Stomach (tissue), 9 donors: ENCODE measurements around the gene GHDC. TPM values are rescaled to one million over a fixed set of nuclear protein-coding genes. Genes with fewer than 3 reads are reported as not detected.

Experiments used
- DNase-seq, 2 donors: peaks; one replicate each; pipeline versions ENCODE4 v3.0.0 to v3.0.0-alpha.2; 2013 to 2019
- H3K27ac ChIP-seq, 5 donors: fragments of 200-600 bp in 4 of 5; sonication (generic) in 4 of 5; one replicate each; pipeline ENCODE4 v1.5.1; 2013 to 2019; ENCODE audit warnings: mild to moderate bottlenecking in 1 of 5, moderate library complexity in 1 of 5
- H3K27me3 ChIP-seq, 3 donors: fragments of 200-600 bp; sonication (generic); one replicate each; pipeline ENCODE4 v1.5.1; 2017 to 2019; ENCODE audit warnings: mixed run types in 1 of 3
- H3K36me3 ChIP-seq, 4 donors: fragments of 200-600 bp; sonication (generic); 1 replicate in 3 of 4; 2 replicates in 1 of 4; pipeline ENCODE4 v1.5.1; 2016 to 2019
- H3K4me1 ChIP-seq, 4 donors: fragments of 200-600 bp; sonication (generic); one replicate each; pipeline ENCODE4 v1.5.1; 2016 to 2019
- H3K4me3 ChIP-seq, 4 donors: fragments of 200-600 bp; sonication (generic) in 3 of 4; one replicate each; pipeline ENCODE4 v1.5.1; 2016 to 2019; ENCODE audit warnings: mild to moderate bottlenecking in 1 of 4
- H3K9me3 ChIP-seq, 4 donors: fragments of 200-600 bp; sonication (generic); one replicate each; pipeline ENCODE4 v1.5.1; 2016 to 2019
- EP300 ChIP-seq: sonication (generic); formaldehyde crosslinking; IDR thresholded peaks from one replicate; pipeline ENCODE4 v1.6.1; 2017; ENCODE audit warnings: antibody characterized with exemption
- POLR2A ChIP-seq, 4 donors: fragments of 450-650 bp; IDR thresholded peaks; one replicate each; pipeline ENCODE4 v1.6.1; 2016; ENCODE audit warnings: antibody characterized with exemption in 4 of 4, control low read depth in 2 of 4, mild to moderate bottlenecking in 1 of 4, moderate library complexity in 1 of 4
- POLR2AphosphoS5 ChIP-seq, 3 donors: sonication (generic); formaldehyde crosslinking; IDR thresholded peaks; one replicate each; pipeline ENCODE4 v1.6.1; 2016; ENCODE audit warnings: antibody characterized with exemption in 3 of 3
- WGBS, 5 donors: extraction: QIAGEN DNeasy Blood & Tissue Kit in 3 of 5; methylation state at CpG; one replicate each; pipeline versions ENCODE4 v1.1.5 to v1.1.7; 2013 to 2018; 5-methylcytosine and 5-hydroxymethylcytosine counted together
- intact Hi-C: fragments of 100-400 bp; cut with DNase I; formaldehyde crosslinking; loops from one replicate; pipeline ENCODE4 v1.15.1; 2023; ENCODE audit warnings: low total_unique reads
- polyA plus RNA-seq, 3 donors: library from polyadenylated mRNA; stranded (reverse); fragments of 200-250 nt; gene quantifications; one replicate each; pipeline ENCODE4 v1.2.3, GENCODE V29; 2013
- total RNA-seq, 5 donors: library from RNA; depleted of rRNA; stranded (reverse); fragments of >200 nt; gene quantifications; one replicate each; pipeline versions ENCODE4 v1.1.0 to v1.2.3, GENCODE V29; 2014 to 2016
- TF ChIP-seq, protein P1 (sequence below), 7 experiments: fragments of 450-650 bp in 4 of 7; fragments of 200-600 bp in 3 of 7; sonication (generic) in 3 of 7; IDR thresholded peaks; one replicate each; pipeline ENCODE4 v1.5.1; 2016 to 2019; ENCODE audit warnings: antibody characterized with exemption in 7 of 7, control low read depth in 2 of 7, mild to moderate bottlenecking in 1 of 7
- donor health status: healthy with polysubstance abuse.
- donor health status: Bipolar disorder and iron deficiency.
- donor health status: healthy.

GHDC gene
- total and polyA plus RNA-seq, 8 donors = 7.1 to 43.2 (median 13.9) TPM; not detected in 1

DNA sequence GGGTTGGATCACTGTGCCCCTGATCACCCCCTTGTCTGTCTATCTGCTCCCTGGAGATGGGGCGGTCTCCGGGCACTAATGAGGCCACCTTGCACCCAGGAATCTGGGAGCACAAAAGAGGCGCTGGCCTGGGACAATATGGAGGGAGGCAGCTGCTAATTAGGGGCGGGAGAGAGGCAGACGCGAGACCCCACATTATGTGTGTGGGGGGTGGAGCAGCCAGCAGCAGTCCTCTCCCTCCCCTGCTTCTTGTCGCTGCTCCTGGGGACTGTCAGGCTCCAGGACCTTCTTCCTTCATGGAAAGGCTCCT is 8.7 kb downstream of the GHDC start:
- Histone ChIP-seq H3K27ac (no peak overlapping the region), H3K36me3 (peaks cover 0 to 14% (median 10%) of the 10 kb centered on the region in 4 donors), H3K9me3 (no peaks in the 10 kb centered on the region), H3K4me3 (no peak overlapping the region), H3K4me1 (peaks cover 18 to 33% (median 31%) of the 10 kb centered on the region in 4 donors), H3K27me3 (peaks cover 10 to 22% (median 15%) of the 10 kb centered on the region in 3 donors)
- TF ChIP-seq, protein P1, sequence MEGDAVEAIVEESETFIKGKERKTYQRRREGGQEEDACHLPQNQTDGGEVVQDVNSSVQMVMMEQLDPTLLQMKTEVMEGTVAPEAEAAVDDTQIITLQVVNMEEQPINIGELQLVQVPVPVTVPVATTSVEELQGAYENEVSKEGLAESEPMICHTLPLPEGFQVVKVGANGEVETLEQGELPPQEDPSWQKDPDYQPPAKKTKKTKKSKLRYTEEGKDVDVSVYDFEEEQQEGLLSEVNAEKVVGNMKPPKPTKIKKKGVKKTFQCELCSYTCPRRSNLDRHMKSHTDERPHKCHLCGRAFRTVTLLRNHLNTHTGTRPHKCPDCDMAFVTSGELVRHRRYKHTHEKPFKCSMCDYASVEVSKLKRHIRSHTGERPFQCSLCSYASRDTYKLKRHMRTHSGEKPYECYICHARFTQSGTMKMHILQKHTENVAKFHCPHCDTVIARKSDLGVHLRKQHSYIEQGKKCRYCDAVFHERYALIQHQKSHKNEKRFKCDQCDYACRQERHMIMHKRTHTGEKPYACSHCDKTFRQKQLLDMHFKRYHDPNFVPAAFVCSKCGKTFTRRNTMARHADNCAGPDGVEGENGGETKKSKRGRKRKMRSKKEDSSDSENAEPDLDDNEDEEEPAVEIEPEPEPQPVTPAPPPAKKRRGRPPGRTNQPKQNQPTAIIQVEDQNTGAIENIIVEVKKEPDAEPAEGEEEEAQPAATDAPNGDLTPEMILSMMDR (IDR thresholded peaks at IDR 0.05) = no peak
- TF ChIP-seq EP300 (no peak), POLR2A (IDR thresholded peaks at IDR 0.05) (no peak), POLR2AphosphoS5 (IDR thresholded peaks at IDR 0.05) (no peak)
- no peak for DNase-seq
- intact Hi-C loops = no loop called here
- 69 to 89% (median 77%) methylated on average over 5 to 7 of the region's 7 CpGs for WGBS, 5 donors

DNA sequence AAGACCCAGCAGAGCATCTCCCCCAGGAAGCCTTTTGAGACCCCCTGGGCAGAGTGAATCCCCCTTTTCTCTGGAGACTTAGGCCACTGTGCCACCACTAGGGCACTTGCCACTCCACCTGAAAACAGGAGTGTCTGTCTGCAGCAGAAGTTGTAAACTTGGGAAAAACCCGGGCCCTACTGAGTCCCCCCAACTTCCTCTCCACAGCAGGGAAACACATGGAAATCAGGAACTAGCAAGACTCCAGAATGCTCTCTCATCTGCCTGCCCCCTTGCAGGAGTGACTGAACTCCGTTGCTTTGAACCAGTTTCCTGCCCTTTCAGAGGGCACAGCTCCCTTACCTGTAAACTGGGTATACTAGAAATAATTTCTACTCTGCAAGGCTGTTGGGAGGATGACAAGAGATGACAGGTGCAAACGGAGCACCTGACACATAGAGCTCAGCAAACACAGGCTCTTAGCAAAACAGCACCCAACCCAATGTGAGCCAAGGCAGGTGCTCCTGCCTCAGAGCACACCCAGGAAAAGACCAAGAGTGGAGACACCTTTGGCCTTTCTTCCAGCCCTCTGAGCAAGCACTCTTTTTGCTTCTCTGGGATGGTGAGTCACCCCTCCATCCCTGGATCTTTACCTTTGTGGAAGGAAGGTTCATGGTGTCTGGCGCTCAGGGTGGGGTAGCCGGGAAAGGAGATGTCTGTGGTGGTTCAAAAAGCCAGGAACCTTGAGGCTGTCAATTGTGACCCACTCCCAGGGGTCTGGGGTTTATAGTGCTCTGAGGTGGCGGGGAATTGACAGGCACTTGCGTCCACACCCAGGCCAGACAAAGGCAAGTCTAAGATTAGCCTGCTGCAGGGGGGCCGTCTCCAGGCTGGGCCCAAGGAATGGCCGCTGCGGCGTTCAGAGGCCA is 9.3 kb downstream of the GHDC start, which contains the start of gene HCRT:
TSS of gene HCRT (minus strand) at position 740 of the 908 bp plus-strand sequence. CDS start at position 653, 87 bp downstream.
- H3K27me3 ChIP-seq = peaks cover 12 to 28% (median 21%) of the 10 kb centered on the region in 3 donors
- H3K4me3 ChIP-seq = peak within 1 kb of the TSS; percentile 49 to 63 (median 54)
- DNase-seq = no peak
- whole genome bisulfite sequencing, 5 donors = 70 to 80% (median 77%) methylated on average over 9 to 11 of the region's 11 CpGs
- H3K4me1 ChIP-seq = peaks cover 21 to 39% (median 35%) of the 10 kb centered on the region in 4 donors
- peaks cover 0 to 8% (median 4%) of the 10 kb centered on the region in 4 donors for H3K36me3 ChIP-seq
- H3K9me3 ChIP-seq = no peaks in the 10 kb centered on the region
- intact Hi-C loops = no loop called here
- TF ChIP-seq, protein P1 (IDR thresholded peaks at IDR 0.05) = no peak
- TF ChIP-seq EP300 (no peak), POLR2AphosphoS5 (IDR thresholded peaks at IDR 0.05) (no peak), POLR2A (IDR thresholded peaks at IDR 0.05) (no peak)
- H3K27ac ChIP-seq = peak within 1 kb of the TSS; percentile 36 to 84 (median 80)

DNA sequence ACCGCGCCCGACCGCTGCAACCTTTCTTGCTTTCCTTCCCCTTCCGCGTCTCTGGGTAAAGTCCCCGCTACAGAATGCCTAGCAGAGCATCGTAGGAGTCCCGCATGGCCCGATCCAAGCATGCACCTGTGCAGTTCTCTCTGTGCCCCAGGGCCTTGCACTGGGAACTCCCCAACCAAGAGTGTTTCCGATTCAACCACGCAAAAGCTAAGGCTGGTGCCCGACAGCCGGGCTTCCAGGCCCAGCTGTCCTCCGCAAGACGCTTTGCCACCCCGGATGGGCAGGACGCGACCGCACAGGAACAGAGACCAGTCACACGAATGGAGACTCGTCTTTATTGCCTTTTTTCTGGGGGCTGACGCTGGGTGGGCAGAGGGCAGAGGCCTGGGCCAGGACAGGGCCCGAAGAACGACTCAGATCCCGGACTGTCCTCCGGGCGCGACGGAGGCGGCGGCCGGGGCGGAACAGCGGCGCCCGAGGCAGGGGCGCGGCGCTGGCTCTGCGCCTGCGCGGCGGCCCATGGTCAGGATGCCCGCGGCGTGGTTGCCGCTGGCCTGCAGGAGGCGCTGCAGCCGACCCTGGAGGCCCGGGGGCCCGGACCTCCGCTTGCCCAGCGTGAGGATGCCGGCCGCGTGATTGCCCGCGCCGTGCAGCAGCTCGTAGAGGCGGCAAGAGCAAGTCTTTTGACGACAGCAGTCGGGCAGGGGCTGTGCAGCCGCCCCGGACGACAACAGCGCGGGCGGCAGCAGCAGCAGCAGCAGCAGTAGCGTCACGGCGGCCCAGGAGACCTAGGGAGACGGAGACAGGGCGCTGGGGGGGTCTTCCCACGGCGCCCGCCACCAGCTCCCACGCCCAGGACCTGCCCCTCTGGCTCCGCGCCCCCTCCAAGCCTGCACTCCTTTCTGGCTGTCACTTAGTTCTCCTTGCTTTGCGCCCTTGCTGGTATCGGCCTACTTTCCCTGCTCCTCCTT is 10.3 kb downstream of the GHDC start:
- H3K27ac ChIP-seq = peak overlapping the region; percentile 73 to 84 (median 80)
- 4 to 8% (median 5%) methylated on average over 35 to 83 of the region's 83 CpGs for WGBS, 5 donors
- H3K27me3 ChIP-seq = peaks cover 12 to 37% (median 23%) of the 10 kb centered on the region in 3 donors
- intact Hi-C loops = no loop called here
- H3K4me3 ChIP-seq = peak overlapping the region; percentile 49 to 63 (median 54)
- H3K9me3 ChIP-seq = no peaks in the 10 kb centered on the region
- DNase-seq = peak; percentile 77 to 93
- peaks cover 21 to 40% (median 35%) of the 10 kb centered on the region in 4 donors for H3K4me1 ChIP-seq
- TF ChIP-seq POLR2AphosphoS5 (IDR thresholded peaks at IDR 0.05) = peak in 2 of 3 donors; percentile 34 to 41
- no peak for TF ChIP-seq POLR2A (IDR thresholded peaks at IDR 0.05)
- TF ChIP-seq, protein P1 (IDR thresholded peaks at IDR 0.05) = peak in 5 of 7 experiments; percentile 10 to 93 (median 76)
- no peaks in the 10 kb centered on the region for H3K36me3 ChIP-seq
